ENCODE data around the gene PRKAR1B.

- no peak for TF ChIP-seq GATA2 (IDR thresholded peaks at IDR 0.05; ENCODE audit: low read depth, low read length)
- TF ChIP-seq GATA3 (IDR thresholded peaks at IDR 0.05; ENCODE audit: low read depth, low read length) = no peak
Observed at GRCh38 chr7:560966-561630, 166.0 kb downstream of the PRKAR1B start.

All from SH-SY5Y (cell line).